ENCODE results near the gene PRPF6. TPM values are rescaled to one million over a fixed set of nuclear protein-coding genes. Genes with fewer than 3 reads are reported as not detected.

PRPF6 gene
- total RNA-seq, 1 donor from 2014 or later: 52.6 TPM

- Histone ChIP-seq H3K36me3 (ENCODE audit: insufficient read depth, low read length) (peaks cover 3% of the 10 kb centered on the region), H3K79me2 (ENCODE audit: insufficient read depth, low read length) (peaks cover 39% of the 10 kb centered on the region), H3K27ac (ENCODE audit: low read depth, low read length) (no peak overlapping the region), H3K9me3 (ENCODE audit: insufficient read depth, low read depth, low read length) (no peaks in the 10 kb centered on the region), H2AFZ (ENCODE audit: low read depth, low read length) (no peak overlapping the region), H3K4me2 (ENCODE audit: low read length) (no peak overlapping the region), H4K20me1 (ENCODE audit: insufficient read depth, low read length) (peaks cover 80% of the 10 kb centered on the region), H3K4me1 (ENCODE audit: insufficient read depth, low read length) (peaks cover 2% of the 10 kb centered on the region), H3K9ac (ENCODE audit: low read length) (no peak overlapping the region), H3K27me3 (ENCODE audit: insufficient read depth, low read length) (no peaks in the 10 kb centered on the region), H3K4me3 (ENCODE audit: insufficient read depth, low read depth, low read length) (no peak overlapping the region)
- Mint-ChIP-seq H3K4me1 (ENCODE audit: low read depth, unreplicated experiment) (no peaks in the 10 kb centered on the region), H3K27ac (ENCODE audit: unreplicated experiment) (no peak overlapping the region), H3K9me3 (ENCODE audit: unreplicated experiment) (no peaks in the 10 kb centered on the region), H3K27me3 (ENCODE audit: low read depth, unreplicated experiment) (no peaks in the 10 kb centered on the region), H3K36me3 (ENCODE audit: low read depth, unreplicated experiment) (peaks cover 4% of the 10 kb centered on the region), H3K4me3 (ENCODE audit: unreplicated experiment) (no peak overlapping the region)
- no peak for FAIRE-seq
- TF ChIP-seq CTCF (IDR thresholded peaks at IDR 0.05; ENCODE audit: insufficient read depth, low read depth, low read length) (no peak), EZH2 (IDR thresholded peaks at IDR 0.05; ENCODE audit: insufficient read depth, low read length) (no peak)
- no peak for DNase-seq (ENCODE audit: low read depth)
Observed at GRCh38 chr20:63943808-63944077, 37.2 kb upstream of the PRPF6 start.

- H2AFZ ChIP-seq (ENCODE audit: low read depth, low read length): no peak overlapping the region
- H3K9me3 Mint-ChIP-seq (ENCODE audit: unreplicated experiment): no peaks in the 10 kb centered on the region
- no peak overlapping the region for H3K27ac ChIP-seq (ENCODE audit: low read depth, low read length)
- H3K4me2 ChIP-seq (ENCODE audit: low read length): no peak overlapping the region
- no peaks in the 10 kb centered on the region for H3K4me1 Mint-ChIP-seq (ENCODE audit: low read depth, unreplicated experiment)
- peaks cover 3% of the 10 kb centered on the region for H3K36me3 ChIP-seq (ENCODE audit: insufficient read depth, low read length)
- H3K27me3 ChIP-seq (ENCODE audit: insufficient read depth, low read length): no peaks in the 10 kb centered on the region
- no peak for FAIRE-seq
- DNase-seq (ENCODE audit: low read depth): no peak
- H4K20me1 ChIP-seq (ENCODE audit: insufficient read depth, low read length): peaks cover 85% of the 10 kb centered on the region
- TF ChIP-seq CTCF (IDR thresholded peaks at IDR 0.05; ENCODE audit: insufficient read depth, low read depth, low read length): no peak
- no peak for TF ChIP-seq EZH2 (IDR thresholded peaks at IDR 0.05; ENCODE audit: insufficient read depth, low read length)
- H3K27me3 Mint-ChIP-seq (ENCODE audit: low read depth, unreplicated experiment): no peaks in the 10 kb centered on the region
- H3K36me3 Mint-ChIP-seq (ENCODE audit: low read depth, unreplicated experiment): peaks cover 4% of the 10 kb centered on the region
- no peak overlapping the region for H3K27ac Mint-ChIP-seq (ENCODE audit: unreplicated experiment)
- H3K9me3 ChIP-seq (ENCODE audit: insufficient read depth, low read depth, low read length): no peaks in the 10 kb centered on the region
- no peak overlapping the region for H3K9ac ChIP-seq (ENCODE audit: low read length)
- H3K4me1 ChIP-seq (ENCODE audit: insufficient read depth, low read length): peaks cover 8% of the 10 kb centered on the region
- peaks cover 45% of the 10 kb centered on the region for H3K79me2 ChIP-seq (ENCODE audit: insufficient read depth, low read length)
- H3K4me3 Mint-ChIP-seq (ENCODE audit: unreplicated experiment): no peak overlapping the region
- no peak overlapping the region for H3K4me3 ChIP-seq (ENCODE audit: insufficient read depth, low read depth, low read length)
Observed at GRCh38 chr20:63944078-63944941, 36.6 kb upstream of the PRPF6 start.

- Histone ChIP-seq H3K4me3 (ENCODE audit: insufficient read depth, low read depth, low read length) (no peak overlapping the region), H4K20me1 (ENCODE audit: insufficient read depth, low read length) (peaks cover 90% of the 10 kb centered on the region), H3K4me2 (ENCODE audit: low read length) (no peak overlapping the region), H3K79me2 (ENCODE audit: insufficient read depth, low read length) (peaks cover 49% of the 10 kb centered on the region), H3K27me3 (ENCODE audit: insufficient read depth, low read length) (no peaks in the 10 kb centered on the region), H3K36me3 (ENCODE audit: insufficient read depth, low read length) (peaks cover 3% of the 10 kb centered on the region), H3K27ac (ENCODE audit: low read depth, low read length) (no peak overlapping the region), H3K4me1 (ENCODE audit: insufficient read depth, low read length) (peaks cover 16% of the 10 kb centered on the region), H3K9me3 (ENCODE audit: insufficient read depth, low read depth, low read length) (no peaks in the 10 kb centered on the region), H3K9ac (ENCODE audit: low read length) (no peak overlapping the region), H2AFZ (ENCODE audit: low read depth, low read length) (no peak overlapping the region)
- Mint-ChIP-seq H3K27ac (ENCODE audit: unreplicated experiment) (peak overlapping the region; percentile 47), H3K9me3 (ENCODE audit: unreplicated experiment) (no peaks in the 10 kb centered on the region), H3K4me1 (ENCODE audit: low read depth, unreplicated experiment) (no peaks in the 10 kb centered on the region), H3K36me3 (ENCODE audit: low read depth, unreplicated experiment) (peaks cover 4% of the 10 kb centered on the region), H3K4me3 (ENCODE audit: unreplicated experiment) (no peak overlapping the region), H3K27me3 (ENCODE audit: low read depth, unreplicated experiment) (no peaks in the 10 kb centered on the region)
- DNase-seq (ENCODE audit: low read depth): no peak
- no peak for FAIRE-seq
- TF ChIP-seq EZH2 (IDR thresholded peaks at IDR 0.05; ENCODE audit: insufficient read depth, low read length): no peak
- TF ChIP-seq CTCF (IDR thresholded peaks at IDR 0.05; ENCODE audit: insufficient read depth, low read depth, low read length): no peak
Observed at GRCh38 chr20:63945031-63945658, 35.8 kb upstream of the PRPF6 start.
